ENCODE measurements around the gene CFAP69.
"Not testable (repeated sequence)": the region's sequence is repeated elsewhere in the genome, so short reads cannot be mapped to it uniquely, and the experiment has no call there.

The CFAP69 gene

DNA sequence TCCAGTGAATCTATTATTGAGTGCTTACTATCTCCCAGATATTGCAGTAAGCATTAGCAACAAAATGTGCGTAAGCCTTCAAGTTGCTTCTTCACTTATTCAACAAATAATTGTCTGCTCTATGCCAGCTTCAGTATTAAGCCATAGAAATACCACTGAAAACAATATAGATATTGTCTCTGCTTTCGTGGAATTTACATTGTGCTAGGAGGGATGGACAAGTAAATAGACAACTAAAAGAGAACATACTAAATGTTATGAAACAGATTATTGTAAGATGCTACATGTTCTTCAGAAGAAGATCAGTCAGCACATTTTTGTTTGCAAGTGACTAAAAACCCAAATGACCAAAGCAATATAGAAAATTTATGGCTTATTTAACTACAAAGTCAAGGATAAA lies 27.3 kb downstream of the CFAP69 start:
- no peak for DNase-seq

DNA sequence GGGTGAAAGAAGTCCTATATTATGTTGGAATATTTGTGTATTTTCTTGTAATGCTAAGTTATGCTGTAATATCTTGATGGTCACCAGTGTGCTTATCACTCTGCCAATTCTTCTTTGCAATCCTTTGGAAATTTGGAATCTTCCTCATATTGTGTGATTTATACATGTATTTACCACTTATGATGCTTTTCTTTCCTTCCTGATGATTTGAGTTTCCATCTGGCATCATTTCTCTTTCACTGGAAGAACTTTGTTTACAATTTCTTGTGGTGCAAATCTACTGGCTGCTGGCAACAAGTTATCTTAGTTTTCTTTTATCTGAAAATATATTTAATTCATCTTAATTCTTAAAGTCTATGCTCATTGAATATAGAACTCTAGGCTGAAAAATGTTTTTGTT lies 29.2 kb downstream of the CFAP69 start:
- DNase-seq = no peak

DNA sequence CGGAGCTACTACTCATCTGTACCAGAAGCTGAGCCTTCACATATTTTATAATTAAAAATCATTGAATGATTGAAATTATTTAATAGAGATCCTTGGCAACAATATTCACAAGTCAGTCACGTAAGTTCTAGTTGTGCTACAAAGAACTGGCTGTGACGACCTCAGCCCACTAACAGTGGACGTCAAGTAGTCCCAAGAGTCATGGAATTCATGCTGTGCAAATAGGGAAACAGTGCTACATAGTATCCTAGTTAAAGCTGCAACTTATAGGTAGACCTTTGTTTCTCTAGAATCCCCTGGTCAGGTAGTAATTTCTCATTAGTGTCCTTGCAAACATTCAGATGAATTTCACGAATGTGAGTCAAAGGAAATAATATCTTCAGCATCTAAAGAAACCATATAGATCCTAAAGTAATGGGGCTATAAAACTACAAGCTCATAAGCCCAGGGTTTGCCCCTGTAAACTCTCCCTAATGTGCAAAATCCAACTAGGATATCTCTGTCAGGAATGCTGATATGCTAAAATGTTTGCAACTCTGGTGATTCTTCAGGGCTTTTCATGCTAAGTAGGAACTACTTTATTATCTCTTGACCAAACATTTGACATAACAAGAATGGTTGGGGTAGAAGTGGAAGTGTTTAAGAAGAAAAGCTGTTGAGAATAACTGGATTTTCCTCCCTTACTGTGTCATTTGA lies 31.2 kb downstream of the CFAP69 start:
- no peak for DNase-seq

DNA sequence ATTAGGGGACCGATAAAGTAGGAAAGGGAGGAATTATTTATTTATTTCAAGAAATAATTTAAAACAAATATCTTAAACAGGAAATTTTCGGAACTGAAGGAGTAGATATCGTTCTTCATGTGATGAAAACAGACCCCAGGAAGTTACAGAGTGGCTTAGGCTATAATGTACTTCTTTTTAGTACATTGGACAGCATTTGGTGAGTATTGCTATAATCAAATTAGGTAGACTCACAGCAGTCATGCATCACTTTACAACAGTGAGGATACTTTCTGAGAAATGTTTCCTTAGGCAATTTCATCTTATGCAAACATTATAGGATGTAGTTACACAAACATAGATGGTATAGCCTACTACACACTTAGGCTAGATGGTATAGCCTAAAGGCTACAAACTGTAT lies 43.2 kb downstream of the CFAP69 start:
- DNase-seq = no peak

DNA sequence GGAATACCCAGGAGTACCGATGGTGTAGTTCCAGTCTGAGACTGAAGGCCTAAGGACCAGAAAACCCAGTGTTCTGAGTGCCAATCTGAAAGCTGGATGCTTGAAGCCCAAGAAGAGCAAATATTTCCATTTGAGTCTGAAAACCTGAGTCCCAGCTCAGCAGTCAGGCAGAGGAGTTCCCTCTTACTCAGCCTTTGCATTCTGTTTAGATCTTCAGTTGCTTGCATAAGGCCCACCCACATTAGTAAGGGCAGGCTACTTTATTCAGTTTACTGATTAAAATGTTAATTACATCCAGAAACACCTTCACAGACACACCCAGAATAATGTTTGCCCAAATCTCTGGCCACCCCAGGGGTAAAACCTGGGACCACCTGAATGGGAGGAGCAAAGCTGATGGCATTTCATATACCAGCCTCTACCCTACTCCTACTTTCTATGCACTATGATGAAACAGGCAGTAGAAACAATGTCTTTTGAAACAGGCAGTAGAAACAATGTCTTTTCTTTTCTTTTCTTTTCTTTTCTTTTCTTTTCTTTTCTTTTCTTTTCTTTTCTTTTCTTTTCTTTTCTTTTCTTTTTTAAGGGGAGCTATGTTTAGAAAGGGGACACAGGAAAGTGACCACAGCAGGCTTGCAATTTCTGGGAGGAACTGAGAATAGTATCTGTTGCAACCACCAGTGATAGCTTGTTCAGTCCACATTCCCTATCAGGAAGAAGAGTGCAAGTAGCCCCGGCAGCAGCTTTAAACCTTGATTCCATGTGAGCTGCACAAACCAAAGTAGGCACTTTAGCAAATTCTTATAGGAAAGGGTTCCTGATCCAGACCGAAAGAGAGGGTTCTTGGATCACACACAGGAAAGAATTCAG lies 45.5 kb downstream of the CFAP69 start:
- no peak for DNase-seq

DNA sequence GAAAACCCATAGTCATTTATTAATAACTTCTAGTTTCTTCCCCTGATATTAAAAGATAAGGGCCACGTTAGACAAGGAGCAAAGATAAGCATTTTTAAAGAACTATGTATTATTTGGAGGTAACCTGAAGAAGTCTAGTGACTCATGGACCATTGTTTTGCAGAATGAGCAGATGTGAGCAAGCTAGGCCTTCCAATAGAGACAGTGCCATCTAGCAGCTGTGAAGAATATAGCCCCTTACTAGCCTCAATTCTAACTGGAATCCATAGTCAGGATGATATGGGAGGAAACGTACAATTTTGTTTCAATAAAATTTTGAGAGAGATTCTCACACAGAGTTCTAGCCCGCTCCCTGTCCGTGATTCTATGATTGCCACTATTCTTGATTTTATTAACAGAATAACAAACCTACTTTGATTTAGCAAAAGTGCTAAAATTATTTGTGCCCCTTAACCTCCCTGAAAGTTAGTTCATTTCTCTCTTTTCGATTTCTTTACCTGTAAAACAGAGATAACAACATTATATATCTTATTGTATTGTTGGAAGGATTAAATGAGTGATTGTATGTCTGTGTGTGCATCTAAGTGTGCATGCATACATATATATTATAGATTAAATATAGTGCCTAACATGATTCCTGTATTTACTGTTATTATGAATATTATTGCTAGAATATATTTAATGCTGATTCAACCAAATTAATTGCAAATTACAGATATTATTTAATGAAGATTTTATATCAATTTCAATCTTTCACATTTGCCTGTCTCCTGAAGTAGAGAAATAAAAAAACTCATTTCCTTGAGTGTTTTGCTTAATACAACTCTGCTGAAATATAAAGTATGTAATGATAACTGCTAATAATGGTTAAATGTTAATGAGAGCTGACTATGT lies 53.4 kb downstream of the CFAP69 start:
- DNase-seq = no peak

DNA sequence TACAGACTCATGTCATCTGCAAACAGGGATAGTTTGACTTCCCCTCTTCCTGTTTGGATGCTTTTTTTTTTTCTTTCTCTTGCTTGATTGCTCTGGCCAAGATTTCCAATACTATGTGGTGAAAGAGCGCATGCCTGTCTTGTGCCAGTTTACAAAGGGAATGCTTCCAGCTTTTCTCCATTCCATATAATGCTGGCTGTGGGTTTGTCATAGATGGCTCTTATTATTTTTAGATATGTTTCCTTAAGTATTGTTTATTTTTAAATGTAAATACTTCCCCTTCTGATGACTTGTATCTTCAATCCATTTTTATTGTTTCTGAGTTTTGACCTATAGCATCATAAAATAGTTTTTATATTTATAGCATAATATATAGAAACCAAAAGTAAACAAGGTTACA lies 58.3 kb downstream of the CFAP69 start:
- DNase-seq = no peak

DNA sequence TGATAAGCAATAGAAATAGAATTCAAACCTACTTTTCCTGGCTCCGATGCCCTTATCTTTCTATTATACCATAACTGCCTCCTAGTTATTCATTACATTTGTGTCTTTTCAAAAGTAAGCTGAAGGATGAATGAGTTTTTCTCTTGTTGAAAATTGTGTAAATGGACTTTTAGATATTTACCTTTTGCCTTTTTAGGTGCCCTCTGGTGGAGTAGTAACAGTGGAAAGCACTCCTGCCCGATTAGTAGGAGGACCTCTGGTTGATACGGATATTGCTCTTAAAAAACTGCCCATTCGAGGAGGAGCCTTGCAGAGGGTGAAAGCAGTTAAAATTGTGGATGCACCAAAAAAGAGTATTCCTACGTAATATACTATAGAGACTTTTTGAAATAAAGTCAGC lies 64.9 kb downstream of the CFAP69 start:
- DNase-seq = no peak

DNA sequence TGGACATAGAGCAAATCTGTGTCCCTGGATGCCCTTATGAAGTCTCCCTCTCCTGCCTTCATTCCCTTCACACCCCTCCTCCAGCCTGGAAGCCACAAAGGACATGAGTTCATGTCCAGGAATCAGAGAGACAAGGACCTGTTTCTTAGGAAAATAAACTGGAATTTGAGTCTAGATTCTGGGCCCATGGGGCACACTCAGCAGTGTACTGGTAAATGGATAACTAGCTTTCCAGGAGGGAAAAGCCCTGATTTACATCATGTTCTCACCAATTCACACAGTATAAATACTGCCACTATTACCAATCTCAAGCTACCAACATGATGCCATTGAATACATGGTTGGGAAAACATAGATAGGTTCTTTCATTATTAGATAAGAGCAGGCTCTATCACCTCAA lies 66.2 kb downstream of the CFAP69 start:
- DNase-seq = no peak

DNA sequence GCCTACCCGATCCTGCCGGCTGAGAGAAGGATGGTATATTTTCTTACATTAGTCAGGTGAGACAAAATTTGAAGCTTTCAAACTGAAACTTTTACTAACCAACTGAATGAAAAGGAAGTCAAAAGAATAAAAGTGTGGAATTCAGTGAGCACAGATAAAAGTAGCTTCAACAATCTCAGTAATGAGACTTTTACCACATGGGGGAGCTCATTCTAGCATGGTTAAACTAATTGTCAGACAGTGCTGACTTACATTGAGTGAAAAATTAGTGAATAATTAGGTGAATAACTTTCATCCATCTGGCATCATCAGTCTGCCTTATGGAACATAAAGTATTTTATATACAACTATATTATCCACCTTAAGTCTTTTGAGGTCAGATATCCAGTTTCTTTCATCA lies 67.8 kb downstream of the CFAP69 start:
- DNase-seq = no peak

DNA sequence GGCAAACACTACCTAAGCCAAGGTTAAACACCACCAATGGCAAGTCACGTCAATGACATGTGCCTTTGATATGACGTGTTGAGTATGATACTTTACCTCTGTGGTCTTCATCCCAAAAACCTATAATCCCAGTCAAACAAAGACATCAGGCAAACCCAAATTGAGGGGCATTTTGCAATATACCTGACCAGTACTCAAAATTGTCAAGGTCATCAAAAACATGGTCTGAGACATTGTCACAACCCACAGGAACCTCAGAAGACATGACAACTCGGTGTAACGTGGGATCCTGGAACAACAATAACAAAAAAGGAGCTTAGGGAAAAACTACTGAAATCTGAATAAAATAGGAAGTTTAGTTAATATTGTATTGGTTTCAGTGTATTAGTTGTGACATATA lies 68.9 kb downstream of the CFAP69 start:
- DNase-seq = no peak

DNA sequence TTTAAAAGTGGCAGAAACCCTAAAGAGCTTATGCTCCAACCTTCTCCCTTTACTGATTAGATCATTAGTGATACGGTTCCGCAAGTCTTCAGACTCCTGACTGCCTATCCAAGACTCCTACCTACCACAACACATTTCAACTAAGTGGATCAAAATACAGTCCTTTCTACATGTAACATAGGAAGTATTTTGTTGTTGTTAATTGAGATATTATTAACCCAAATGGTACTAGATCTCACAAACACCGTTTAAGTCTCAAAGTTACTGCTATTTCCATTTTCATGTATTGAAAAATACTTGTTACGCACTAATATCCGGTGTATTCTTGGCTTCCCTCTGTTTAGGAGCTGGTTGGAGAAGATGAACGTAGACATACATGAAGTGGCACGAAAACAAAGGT lies 75.0 kb downstream of the CFAP69 start:
- no peak for DNase-seq

DNA sequence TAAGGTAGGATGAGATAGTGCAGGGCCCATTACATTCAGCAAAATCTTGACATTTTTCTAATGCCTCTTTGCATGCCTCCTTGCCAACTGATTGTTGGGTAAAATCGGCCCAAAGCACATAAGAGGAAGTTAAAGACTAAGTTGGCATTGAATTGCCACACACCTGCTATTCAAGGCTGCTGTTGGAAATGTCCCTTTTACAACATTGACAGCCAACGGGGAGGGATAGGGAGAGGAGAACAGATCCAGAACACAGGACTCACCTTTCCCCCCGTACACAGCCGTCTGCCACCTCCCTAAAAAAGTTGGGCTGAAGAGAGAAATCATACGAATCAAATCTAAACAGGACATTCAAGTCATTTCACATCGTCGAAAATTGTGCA lies 75.4 kb downstream of the CFAP69 start:
- no peak for DNase-seq

DNA sequence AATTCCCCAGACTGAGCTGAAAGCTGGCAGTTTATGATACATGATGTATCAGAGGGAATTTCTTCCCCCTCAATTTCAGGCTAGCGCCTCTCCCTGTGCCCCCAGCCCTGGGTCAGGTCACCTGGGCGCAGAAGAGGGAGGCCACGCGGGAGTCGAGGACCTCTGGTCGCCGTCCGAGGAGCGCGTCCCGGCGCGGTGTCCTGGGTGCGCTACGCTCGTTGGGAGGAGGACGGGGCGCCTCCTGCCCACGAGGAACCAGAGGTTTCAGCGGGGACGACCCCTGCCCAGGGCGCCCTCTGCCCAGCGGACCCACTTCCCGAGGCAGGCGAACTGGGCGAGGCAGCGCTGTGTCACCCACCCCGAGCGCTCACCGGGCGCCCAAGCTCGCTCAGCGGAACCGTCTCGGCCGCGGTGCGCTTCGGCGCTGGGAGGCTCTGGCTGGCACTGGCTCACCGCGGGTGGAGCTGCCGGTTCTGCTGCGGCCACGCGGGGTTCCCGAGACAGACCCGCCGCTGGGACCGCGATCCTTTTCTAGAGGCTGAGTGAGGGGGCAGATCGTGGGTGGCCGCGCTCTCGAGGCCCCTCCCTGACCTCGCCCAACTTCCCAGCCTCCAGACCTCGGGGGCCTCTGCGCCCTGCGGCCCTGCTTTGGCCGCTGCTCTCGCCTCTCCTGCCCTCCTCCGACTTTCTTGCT lies 76.0 kb downstream of the CFAP69 start, which contains the start of gene FAM237B:
Gene FAM237B, minus strand, starts transcription at position 504 of the 694 bp plus-strand sequence. CDS start 1,556 bp downstream, outside the sequence.
- DNase-seq = no peak

DNA sequence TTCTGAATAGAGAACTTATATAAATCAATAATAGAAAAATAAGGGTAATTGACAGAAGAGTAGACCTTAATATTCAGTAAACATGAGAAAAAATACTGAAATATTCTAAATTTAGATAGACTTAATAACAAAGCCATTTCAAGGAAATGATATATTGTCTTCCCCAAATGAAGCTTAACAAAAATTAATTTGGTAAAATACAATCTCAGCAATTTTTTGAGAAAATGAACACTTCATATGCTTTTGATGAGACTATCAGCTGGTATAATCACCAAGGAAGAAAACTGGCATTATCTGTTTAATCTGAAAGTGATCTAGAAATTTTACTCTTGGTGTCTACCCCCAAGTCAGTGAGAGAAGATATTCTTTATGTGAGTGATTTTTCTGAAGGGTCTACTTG lies 77.9 kb downstream of the CFAP69 start:
- no peak for DNase-seq

DNA sequence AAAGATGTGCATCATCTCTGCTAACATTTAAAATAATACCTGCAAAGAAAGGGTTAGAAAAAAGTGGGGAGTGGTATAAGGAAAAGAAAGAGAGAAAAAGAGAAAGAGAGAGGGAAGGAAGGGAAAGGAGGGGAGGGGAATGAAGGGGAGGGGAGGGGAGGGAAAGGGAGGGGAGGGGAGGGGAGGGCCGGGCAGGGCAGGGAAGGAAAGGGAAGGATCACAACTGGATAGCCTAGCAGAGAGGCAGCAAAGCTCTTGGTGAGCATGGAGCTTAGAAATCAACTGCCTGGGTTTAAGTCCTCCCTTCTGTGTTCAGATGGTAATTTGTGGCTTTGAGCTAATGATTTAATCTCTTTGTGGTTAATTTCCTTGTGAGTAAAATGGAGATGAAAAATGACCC lies 81.5 kb downstream of the CFAP69 start:
- no peak for DNase-seq

DNA sequence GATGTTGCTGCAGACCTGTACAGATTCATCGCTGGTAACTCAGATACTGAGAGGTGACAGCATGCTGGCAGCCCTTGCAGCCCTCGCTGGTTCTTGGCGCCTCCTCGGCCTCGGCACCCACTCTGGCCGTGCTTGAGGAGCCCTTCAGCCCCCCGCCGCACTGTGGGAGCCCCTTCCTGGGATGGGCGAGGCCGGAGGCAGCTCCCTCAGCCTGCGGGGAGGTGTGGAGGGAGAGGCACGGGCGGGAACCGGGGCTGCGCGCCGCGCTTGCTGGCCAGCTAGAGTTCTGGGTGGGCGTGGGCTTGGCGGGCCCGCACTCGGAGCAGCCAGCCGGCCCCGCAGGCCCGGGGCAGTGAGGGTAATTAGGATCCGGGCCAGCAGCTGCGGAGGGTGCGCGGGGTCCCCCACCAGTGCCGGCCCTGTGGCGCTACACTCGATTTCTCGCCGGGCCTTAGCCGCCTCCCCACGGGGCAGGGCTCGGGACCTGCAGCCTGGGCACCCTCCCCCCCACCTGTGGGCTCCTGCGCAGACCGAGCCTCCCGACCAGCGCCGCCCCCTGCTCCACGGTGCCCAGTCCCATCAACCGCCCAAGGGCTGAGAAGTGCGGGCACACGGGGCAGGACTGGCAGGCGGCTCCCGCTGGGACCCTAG lies 89.3 kb downstream of the CFAP69 start:
- DNase-seq = no peak

DNA sequence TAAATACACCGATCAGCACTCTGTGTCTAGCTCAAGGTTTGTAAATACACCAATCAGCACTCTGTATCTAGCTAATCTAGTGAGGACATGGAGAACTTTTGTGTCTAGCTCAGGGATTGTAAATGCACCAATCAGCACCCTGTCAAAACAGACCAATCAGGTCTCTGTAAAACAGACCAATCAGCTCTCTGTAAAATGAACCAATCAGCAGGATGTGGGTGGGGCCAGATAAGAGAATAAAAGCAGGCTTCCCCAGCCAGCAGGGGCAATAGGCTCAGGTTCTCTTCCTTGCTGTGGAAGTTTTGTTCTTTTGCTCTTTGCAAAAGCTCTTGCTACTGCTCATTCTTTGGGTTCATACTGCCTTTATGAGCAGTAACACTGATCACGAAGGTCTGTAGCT lies 90.0 kb downstream of the CFAP69 start:
- not testable (repeated sequence) for DNase-seq

DNA sequence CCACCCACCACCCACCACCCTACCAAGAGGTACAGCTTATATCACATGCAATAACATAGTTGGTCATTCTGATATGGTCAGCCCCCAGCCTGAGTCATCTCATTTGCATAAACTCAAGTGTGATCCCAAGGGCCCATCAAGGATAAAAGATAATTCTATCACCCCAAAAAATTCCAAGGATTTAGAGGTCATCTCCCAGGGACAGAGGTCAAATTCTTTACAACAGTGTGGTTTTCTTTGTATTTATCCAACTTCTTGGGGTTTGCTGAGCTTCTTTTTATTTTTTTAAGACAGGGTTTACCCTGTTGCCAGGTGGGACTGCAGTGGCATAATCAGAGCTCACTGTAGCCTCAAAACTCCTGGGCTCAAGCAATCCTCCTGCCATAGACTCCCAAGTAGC lies 92.1 kb downstream of the CFAP69 start:
- DNase-seq = no peak

DNA sequence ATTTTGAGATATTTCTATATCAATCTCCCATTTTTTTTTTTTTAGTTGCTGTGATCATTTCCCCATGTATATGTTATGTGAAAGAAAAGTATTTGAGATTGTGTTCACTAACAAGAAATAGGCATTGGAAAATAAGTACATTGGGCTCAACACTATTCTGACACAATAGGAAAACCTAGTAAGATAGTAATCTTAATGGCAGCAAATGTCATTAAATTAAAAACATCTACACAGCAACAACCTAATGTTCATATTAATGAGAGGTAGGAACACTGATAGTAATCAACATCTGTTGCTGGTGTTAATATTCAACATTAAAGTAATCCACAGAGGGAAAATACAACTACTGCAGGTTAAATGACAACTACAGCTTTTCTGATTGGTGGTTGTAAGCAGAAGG lies 100.0 kb downstream of the CFAP69 start:
- DNase-seq = no peak

DNA sequence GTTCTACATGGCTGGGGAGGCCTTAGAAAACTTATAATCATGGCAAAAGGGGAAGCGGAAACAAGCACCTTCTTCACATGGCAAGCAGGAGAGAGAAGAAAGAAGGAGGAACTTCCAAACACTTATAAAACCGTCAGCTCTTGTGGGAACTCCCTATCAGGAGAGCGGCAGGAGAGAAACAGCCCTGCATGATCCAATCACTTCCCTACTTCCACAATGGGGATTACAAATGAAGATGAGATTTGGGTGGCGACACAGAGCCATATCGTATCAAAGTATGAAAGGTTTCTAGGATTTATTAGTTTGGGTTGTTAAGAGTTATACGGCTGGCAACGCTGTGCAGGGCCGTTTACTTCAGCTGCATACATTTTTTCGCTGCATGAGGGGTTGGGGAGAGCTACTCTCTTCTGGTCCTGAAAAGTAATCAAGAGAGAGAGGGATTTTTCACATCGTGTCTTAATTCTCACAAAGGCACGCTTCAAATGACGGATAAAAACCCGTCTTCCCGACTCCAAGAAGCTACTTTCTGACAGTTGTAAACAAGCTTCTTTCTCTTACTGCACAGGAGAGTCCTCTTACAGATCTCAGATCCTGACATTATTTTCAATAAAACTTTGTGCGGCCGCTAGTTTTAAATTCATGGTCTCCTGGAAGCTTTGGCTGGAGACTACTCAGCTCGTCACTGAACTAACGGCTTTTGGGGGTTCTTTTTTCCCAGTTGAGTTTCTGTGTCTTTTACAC lies 100.8 kb downstream of the CFAP69 start:
- DNase-seq = no peak
